Adrenal gland (tissue), 5 donors: Measurements from ENCODE around the gene SSPN.

Source experiments
- POLR2A ChIP-seq, 2 donors: fragments of 450-650 bp; IDR thresholded peaks; one replicate each; pipeline ENCODE4 v1.6.1; 2017; ENCODE audit warnings: antibody characterized with exemption in 2 of 2, mild to moderate bottlenecking in 2 of 2, moderate library complexity in 1 of 2
- TF ChIP-seq, protein P1 (sequence below), 6 experiments: fragments of 450-650 bp in 4 of 6; fragments of 200-600 bp in 2 of 6; sonication (generic) in 1 of 6; IDR thresholded peaks; 1 replicate in 5 of 6; 2 replicates in 1 of 6; pipeline versions ENCODE4 v1.5.1 to v1.8.0; 2016 to 2021; ENCODE audit warnings: antibody characterized with exemption in 6 of 6, mild to moderate bottlenecking in 2 of 6, moderate library complexity in 1 of 6
- donor health status: DM: no; HTN: no; CAD: no.

DNA sequence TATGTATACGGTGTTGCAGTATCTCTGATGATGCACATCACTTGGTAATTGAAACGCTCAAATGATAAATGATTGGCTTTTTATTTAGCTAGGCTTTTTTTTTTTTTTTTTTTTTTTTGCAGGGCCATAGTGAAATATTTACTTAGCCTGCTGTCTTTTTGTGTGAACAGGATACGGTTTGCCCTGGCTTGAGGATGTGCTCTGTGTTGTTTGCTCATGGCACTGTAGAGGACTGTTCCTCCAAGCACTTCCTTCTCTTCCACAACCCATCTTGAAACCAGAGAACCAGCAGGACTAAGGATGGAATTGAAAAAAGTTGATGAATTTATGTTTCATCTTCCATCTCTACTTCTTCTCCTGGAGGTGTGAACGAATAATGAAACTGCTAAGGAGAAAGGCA, 15.5 kb upstream of the SSPN start:
- TF ChIP-seq, protein P1, sequence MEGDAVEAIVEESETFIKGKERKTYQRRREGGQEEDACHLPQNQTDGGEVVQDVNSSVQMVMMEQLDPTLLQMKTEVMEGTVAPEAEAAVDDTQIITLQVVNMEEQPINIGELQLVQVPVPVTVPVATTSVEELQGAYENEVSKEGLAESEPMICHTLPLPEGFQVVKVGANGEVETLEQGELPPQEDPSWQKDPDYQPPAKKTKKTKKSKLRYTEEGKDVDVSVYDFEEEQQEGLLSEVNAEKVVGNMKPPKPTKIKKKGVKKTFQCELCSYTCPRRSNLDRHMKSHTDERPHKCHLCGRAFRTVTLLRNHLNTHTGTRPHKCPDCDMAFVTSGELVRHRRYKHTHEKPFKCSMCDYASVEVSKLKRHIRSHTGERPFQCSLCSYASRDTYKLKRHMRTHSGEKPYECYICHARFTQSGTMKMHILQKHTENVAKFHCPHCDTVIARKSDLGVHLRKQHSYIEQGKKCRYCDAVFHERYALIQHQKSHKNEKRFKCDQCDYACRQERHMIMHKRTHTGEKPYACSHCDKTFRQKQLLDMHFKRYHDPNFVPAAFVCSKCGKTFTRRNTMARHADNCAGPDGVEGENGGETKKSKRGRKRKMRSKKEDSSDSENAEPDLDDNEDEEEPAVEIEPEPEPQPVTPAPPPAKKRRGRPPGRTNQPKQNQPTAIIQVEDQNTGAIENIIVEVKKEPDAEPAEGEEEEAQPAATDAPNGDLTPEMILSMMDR (IDR thresholded peaks at IDR 0.05): no peak
- no peak for TF ChIP-seq POLR2A (IDR thresholded peaks at IDR 0.05)
